Vagina (tissue), 2 donors: ENCODE data around the gene SYP.

ENCODE experiments used
- CTCF ChIP-seq, 3 experiments: fragments of 450-650 bp in 2 of 3; fragments of 200-600 bp in 1 of 3; sonication (generic) in 1 of 3; IDR thresholded peaks; one replicate each; pipeline ENCODE4 v1.5.1; 2017 to 2019; ENCODE audit warnings: antibody characterized with exemption in 3 of 3, mild to moderate bottlenecking in 2 of 3, moderate library complexity in 2 of 3
- POLR2A ChIP-seq, 2 donors: fragments of 450-650 bp; IDR thresholded peaks; one replicate each; pipeline ENCODE4 v1.6.1; 2017; ENCODE audit warnings: antibody characterized with exemption in 2 of 2, mild to moderate bottlenecking in 2 of 2, moderate library complexity in 2 of 2
- POLR2AphosphoS5 ChIP-seq, 2 donors: sonication (generic); formaldehyde crosslinking; IDR thresholded peaks; one replicate each; pipeline ENCODE4 v1.9.0; 2017; ENCODE audit warnings: antibody characterized with exemption in 2 of 2, mild to moderate bottlenecking in 2 of 2, low read depth in 1 of 2; ENCODE audit not compliant: insufficient read depth in 1 of 2

DNA sequence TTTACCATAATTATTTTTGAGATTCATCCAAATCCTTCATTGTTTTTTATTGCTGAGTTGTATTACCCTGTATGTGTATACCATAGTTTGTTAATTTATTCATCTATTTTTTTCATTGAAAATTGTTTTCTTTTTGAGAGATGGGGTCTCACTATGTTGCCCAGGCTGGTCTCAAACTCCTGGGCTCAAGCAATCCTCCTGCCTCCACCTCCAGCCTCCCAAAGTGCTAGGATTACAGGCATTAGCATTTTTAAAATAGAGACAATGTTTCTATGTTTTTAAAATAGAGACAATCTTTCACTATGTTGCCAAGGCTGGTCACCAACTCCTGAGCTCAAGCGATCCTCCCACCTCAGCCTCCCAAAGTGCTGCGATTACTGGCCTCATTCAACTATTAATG is 39.1 kb downstream of the SYP start:
- TF ChIP-seq CTCF (IDR thresholded peaks at IDR 0.05) (no peak), POLR2A (IDR thresholded peaks at IDR 0.05) (no peak), POLR2AphosphoS5 (IDR thresholded peaks at IDR 0.05; ENCODE audit: insufficient read depth in 1 of 2, low read depth in 1 of 2) (no peak)
